ENCODE measurements around the gene AFMID.

DNA sequence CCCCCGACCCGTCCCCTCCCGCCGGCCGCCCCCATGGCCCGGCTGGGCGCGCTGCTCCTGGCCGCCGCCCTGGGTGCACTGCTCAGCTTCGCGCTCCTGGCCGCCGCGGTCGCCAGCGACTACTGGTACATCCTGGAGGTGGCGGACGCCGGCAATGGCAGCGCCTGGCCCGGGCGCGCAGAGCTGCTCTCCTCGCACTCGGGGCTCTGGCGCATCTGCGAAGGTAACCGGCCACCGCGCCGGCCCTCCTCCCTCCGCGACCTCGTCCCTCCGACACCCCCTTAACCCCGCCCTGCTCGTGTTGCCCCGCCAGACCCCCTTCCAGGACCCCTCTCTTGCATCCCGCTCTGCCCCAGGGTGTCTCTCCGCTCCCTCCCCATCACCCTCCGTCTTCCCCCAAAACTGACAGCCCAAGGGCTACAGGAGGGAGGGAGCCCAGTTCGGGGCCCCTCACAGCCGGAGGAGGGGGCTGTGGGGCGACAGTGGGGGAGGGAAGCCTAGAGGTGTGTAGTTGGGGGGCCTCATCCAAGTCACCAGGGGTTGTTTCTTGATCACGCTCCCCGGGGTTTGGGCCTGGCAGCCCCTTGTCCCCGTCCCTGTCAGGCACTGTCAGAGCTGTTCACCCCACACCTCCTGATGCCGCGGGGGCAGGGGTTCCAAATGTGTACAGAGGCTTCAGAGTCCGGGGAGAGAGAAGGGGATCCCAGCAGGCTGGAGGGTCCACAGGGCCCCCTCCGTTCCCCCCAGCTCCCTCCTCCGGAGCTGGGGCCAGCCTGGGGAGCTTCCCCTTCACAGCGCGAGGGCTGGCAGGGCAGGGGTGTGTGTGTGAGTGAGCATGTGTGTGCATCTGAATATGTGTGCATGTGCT, 45.1 kb downstream of the AFMID start:
- TF ChIP-seq POLR2AphosphoS5 (IDR thresholded peaks at IDR 0.05; ENCODE audit: low read depth, low read length) (no peak), TAF1 (IDR thresholded peaks at IDR 0.05; ENCODE audit: borderline replicate concordance, insufficient read depth, low read length) (no peak), REST (IDR thresholded peaks at IDR 0.05; ENCODE audit: insufficient read depth in 1 of 2, low read depth in 2 of 2, low read length in 2 of 2) (no peak), SIN3A (IDR thresholded peaks at IDR 0.05; ENCODE audit: borderline replicate concordance, insufficient read depth, low read length) (no peak), FOXP2 (optimal IDR thresholded peaks at IDR 0.05; ENCODE audit: borderline replicate concordance, extremely low read depth, extremely low read length, insufficient read depth) (no peak)
